Measurements from ENCODE around the gene TEX2. TPM values are rescaled to one million over a fixed set of nuclear protein-coding genes. Genes with fewer than 3 reads are reported as not detected.

The TEX2 gene
- polyA plus RNA-seq, 3 donors: 6.5 to 8.7 (median 7.8) TPM

- Histone ChIP-seq H3K27me3 (ENCODE audit: control insufficient read depth in 2 of 2, insufficient read depth in 2 of 2, low read length in 2 of 2) (no peaks in the 10 kb centered on the region), H3K4me3 (replicated peaks in 1 of 3; ENCODE audit: low read depth in 2 of 3, low read length in 3 of 3) (no peak overlapping the region), H4K20me1 (ENCODE audit: insufficient read depth, low read length) (peaks cover 18% of the 10 kb centered on the region), H3K4me2 (replicated peaks; ENCODE audit: extremely low read depth, low read length, poor library complexity, severe bottlenecking) (no peak overlapping the region), H3K4me1 (ENCODE audit: control insufficient read depth in 1 of 2, insufficient read depth in 2 of 2, low read length in 2 of 2) (peaks cover 25 to 28% of the 10 kb centered on the region in 2 donors), H3K27ac (ENCODE audit: low read depth in 1 of 2, low read length in 2 of 2) (no peak overlapping the region), H3K9me3 (replicated peaks in 1 of 2; ENCODE audit: control insufficient read depth in 1 of 2, insufficient read depth in 1 of 2, low read length in 2 of 2) (no peaks in the 10 kb centered on the region), H3K36me3 (replicated peaks in 1 of 2; ENCODE audit: control insufficient read depth in 1 of 2, insufficient read depth in 2 of 2, low read length in 2 of 2) (no peaks in the 10 kb centered on the region), H3K79me2 (ENCODE audit: insufficient read depth, low read length) (peaks cover 100% of the 10 kb centered on the region), H3K9ac (ENCODE audit: insufficient read depth, low read length, poor library complexity, severe bottlenecking) (no peak overlapping the region), H2AFZ (ENCODE audit: insufficient read depth, low read depth, low read length, poor library complexity, severe bottlenecking) (no peak overlapping the region)
- DNase-seq: no peak
- Mint-ChIP-seq H3K4me1 (peaks cover 45% of the 10 kb centered on the region), H3K4me3 (no peak overlapping the region), H3K9me3 (no peaks in the 10 kb centered on the region), H3K36me3 (peaks cover 4 to 5% of the 10 kb centered on the region in 2 donors), H3K27ac (peak overlapping the region in 1 of 7 donors; percentile 1), H3K27me3 (ENCODE audit: low read depth in 3 of 3) (peaks cover 0 to 2% (median 1%) of the 10 kb centered on the region in 3 donors)
- TF ChIP-seq, protein P1, sequence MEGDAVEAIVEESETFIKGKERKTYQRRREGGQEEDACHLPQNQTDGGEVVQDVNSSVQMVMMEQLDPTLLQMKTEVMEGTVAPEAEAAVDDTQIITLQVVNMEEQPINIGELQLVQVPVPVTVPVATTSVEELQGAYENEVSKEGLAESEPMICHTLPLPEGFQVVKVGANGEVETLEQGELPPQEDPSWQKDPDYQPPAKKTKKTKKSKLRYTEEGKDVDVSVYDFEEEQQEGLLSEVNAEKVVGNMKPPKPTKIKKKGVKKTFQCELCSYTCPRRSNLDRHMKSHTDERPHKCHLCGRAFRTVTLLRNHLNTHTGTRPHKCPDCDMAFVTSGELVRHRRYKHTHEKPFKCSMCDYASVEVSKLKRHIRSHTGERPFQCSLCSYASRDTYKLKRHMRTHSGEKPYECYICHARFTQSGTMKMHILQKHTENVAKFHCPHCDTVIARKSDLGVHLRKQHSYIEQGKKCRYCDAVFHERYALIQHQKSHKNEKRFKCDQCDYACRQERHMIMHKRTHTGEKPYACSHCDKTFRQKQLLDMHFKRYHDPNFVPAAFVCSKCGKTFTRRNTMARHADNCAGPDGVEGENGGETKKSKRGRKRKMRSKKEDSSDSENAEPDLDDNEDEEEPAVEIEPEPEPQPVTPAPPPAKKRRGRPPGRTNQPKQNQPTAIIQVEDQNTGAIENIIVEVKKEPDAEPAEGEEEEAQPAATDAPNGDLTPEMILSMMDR (IDR thresholded peaks at IDR 0.05): no peak
- whole genome bisulfite sequencing (ENCODE audit: insufficient coverage): 100% methylated on average over 5 of the region's 9 CpGs
- intact Hi-C loops (cut with micrococcal nuclease): no loop called here
Measured at GRCh38 chr17:64256913-64257807, 5.9 kb downstream of the TEX2 start.

GRCh38 chr17:64255764-64256163 lies 7.3 kb downstream of the TEX2 start:
- H3K9me3 Mint-ChIP-seq: no peaks in the 10 kb centered on the region
- Histone ChIP-seq H2AFZ (ENCODE audit: insufficient read depth, low read depth, low read length, poor library complexity, severe bottlenecking) (no peak overlapping the region), H3K27me3 (ENCODE audit: control insufficient read depth in 2 of 2, insufficient read depth in 2 of 2, low read length in 2 of 2) (no peaks in the 10 kb centered on the region), H3K36me3 (replicated peaks in 1 of 2; ENCODE audit: control insufficient read depth in 1 of 2, insufficient read depth in 2 of 2, low read length in 2 of 2) (no peaks in the 10 kb centered on the region), H3K9ac (ENCODE audit: insufficient read depth, low read length, poor library complexity, severe bottlenecking) (no peak overlapping the region), H3K9me3 (replicated peaks in 1 of 2; ENCODE audit: control insufficient read depth in 1 of 2, insufficient read depth in 1 of 2, low read length in 2 of 2) (no peaks in the 10 kb centered on the region), H3K79me2 (ENCODE audit: insufficient read depth, low read length) (peaks cover 100% of the 10 kb centered on the region), H3K4me1 (ENCODE audit: control insufficient read depth in 1 of 2, insufficient read depth in 2 of 2, low read length in 2 of 2) (peaks cover 11 to 14% of the 10 kb centered on the region in 2 donors), H4K20me1 (ENCODE audit: insufficient read depth, low read length) (peaks cover 14% of the 10 kb centered on the region), H3K4me3 (replicated peaks in 1 of 3; ENCODE audit: low read depth in 2 of 3, low read length in 3 of 3) (no peak overlapping the region), H3K4me2 (replicated peaks; ENCODE audit: extremely low read depth, low read length, poor library complexity, severe bottlenecking) (no peak overlapping the region), H3K27ac (ENCODE audit: low read depth in 1 of 2, low read length in 2 of 2) (no peak overlapping the region)
- intact Hi-C loops (cut with micrococcal nuclease): no loop called here
- TF ChIP-seq, protein P1 (IDR thresholded peaks at IDR 0.05): no peak
- peak overlapping the region in 3 of 7 donors; percentile 61 to 83 (median 74) for H3K27ac Mint-ChIP-seq
- DNase-seq: no peak
- no peak overlapping the region for H3K4me3 Mint-ChIP-seq
- WGBS (ENCODE audit: insufficient coverage): 96% methylated on average over 5 of the region's 6 CpGs
- H3K27me3 Mint-ChIP-seq (ENCODE audit: low read depth in 3 of 3): peaks cover 0 to 2% (median 1%) of the 10 kb centered on the region in 3 donors
- peaks cover 31% of the 10 kb centered on the region for H3K4me1 Mint-ChIP-seq
- H3K36me3 Mint-ChIP-seq: peaks cover 4 to 5% of the 10 kb centered on the region in 2 donors

Data from CD14-positive monocyte (primary cell).